GM12878 (cell line): ENCODE results near the gene L1TD1. TPM values are rescaled to one million over a fixed set of nuclear protein-coding genes. Genes with fewer than 3 reads are reported as not detected.

ENCODE experiments used
- ATAC-seq: fragments of 200-7000 bp; cut with Tn5 transposase; 3 replicates; pipeline ENCODE4 v1.9.1; 2020; ENCODE audit warnings: mild to moderate bottlenecking, moderate library complexity
- BruUV-seq: library from RNA; stranded (reverse); fragments of 400-500 nt; replicated peaks from 2 replicates; lab custom pipeline; 2021; lab: Mats Ljungman, UMichigan
- CTCF ChIA-PET: fragments of 300-600 bp; sonication (Branson Sonifier 250); formaldehyde crosslinking; extraction: SDS; loops from one replicate; lab custom pipeline; 2021; ENCODE audit warnings: inconsistent platforms; lab: Yijun Ruan, JAX
- POLR2A ChIA-PET: fragments of 350-600 bp; formaldehyde crosslinking; extraction: SDS; loops from one replicate; lab custom pipeline; 2021; ENCODE audit warnings: inconsistent platforms; lab: Charles Lee
- RAD21 ChIA-PET: fragments of 300-600 bp; sonication (Branson Sonifier 250); formaldehyde crosslinking; loops from one replicate; lab custom pipeline; 2023; ENCODE audit warnings: antibody characterized with exemption; ENCODE audit not compliant: unreplicated experiment; lab: Charles Lee
- SMC1A ChIA-PET: fragments of 300-600 bp; sonication (Branson Sonifier 250); formaldehyde crosslinking; loops from one replicate; lab custom pipeline; 2023; ENCODE audit not compliant: unreplicated experiment, uncharacterized antibody; lab: Charles Lee
- DNase-seq: peaks from one replicate; pipeline ENCODE4 v3.0.0-alpha.2; 2011; ENCODE audit warnings: low read depth, low spot score
- FAIRE-seq: peaks from 3 replicates; lab custom pipeline; 2011; peaks lifted over from hg19 to GRCh38; lab: Jason Lieb, UNC
- H2AFZ ChIP-seq: 2 replicates; pipeline ENCODE4 v1.6.0; 2011; ENCODE audit warnings: low read depth, low read length, control low read depth; ENCODE audit not compliant: control insufficient read depth
- H3K27ac ChIP-seq: 2 replicates; pipeline ENCODE4 v1.5.1; 2011; ENCODE audit warnings: control low read depth; ENCODE audit not compliant: control insufficient read depth, insufficient read depth
- H3K27me3 ChIP-seq, 2 experiments: replicated peaks in 1 of 2; 2 replicates each; pipeline versions ENCODE4 v1.6.0 to v1.6.1; 2011; ENCODE audit warnings: low read length in 1 of 2; ENCODE audit not compliant: control insufficient read depth in 2 of 2, insufficient read depth in 2 of 2
- H3K36me3 ChIP-seq, 2 experiments: 2 replicates each; pipeline ENCODE4 v1.5.1; 2011; ENCODE audit warnings: low read length in 1 of 2; ENCODE audit not compliant: control insufficient read depth in 2 of 2, insufficient read depth in 2 of 2
- H3K4me1 ChIP-seq: 2 replicates; pipeline ENCODE4 v1.6.1; 2011; ENCODE audit warnings: mild to moderate bottlenecking, low read length, moderate library complexity, mixed read lengths; ENCODE audit not compliant: control insufficient read depth, insufficient read depth
- H3K4me2 ChIP-seq: 2 replicates; pipeline ENCODE4 v1.6.0; 2011; ENCODE audit warnings: control low read depth; ENCODE audit not compliant: control insufficient read depth, insufficient read depth
- H3K4me3 ChIP-seq: fragments of 200-600 bp; sonication (generic); 2 replicates; pipeline ENCODE4 v1.5.1; 2016
- H3K79me2 ChIP-seq: 2 replicates; pipeline ENCODE4 v1.6.0; 2011; ENCODE audit warnings: low read length; ENCODE audit not compliant: control insufficient read depth, insufficient read depth
- H3K9ac ChIP-seq: 2 replicates; pipeline ENCODE4 v1.8.0; 2011; ENCODE audit warnings: low read length, control low read depth, mixed read lengths; ENCODE audit not compliant: control insufficient read depth, insufficient read depth
- H3K9me3 ChIP-seq: replicated peaks from 3 replicates; pipeline ENCODE4 v1.5.1; 2011; ENCODE audit warnings: mild to moderate bottlenecking, low read length; ENCODE audit not compliant: control insufficient read depth, insufficient read depth
- H4K20me1 ChIP-seq: 2 replicates; pipeline ENCODE4 v1.6.0; 2011; ENCODE audit not compliant: control insufficient read depth, insufficient read depth
- ATF3 ChIP-seq: IDR thresholded peaks from 2 replicates; pipeline ENCODE4 v1.6.1; 2011; ENCODE audit warnings: low read depth, mild to moderate bottlenecking, low read length, moderate library complexity, borderline replicate concordance; ENCODE audit errors: extremely low read depth
- GABPA ChIP-seq: IDR thresholded peaks from 2 replicates; pipeline ENCODE4 v1.6.1; 2014; ENCODE audit warnings: antibody characterized with exemption, low read depth, mild to moderate bottlenecking, inconsistent platforms
- KAT2A ChIP-seq: conservative IDR thresholded peaks from 2 replicates; pipeline ENCODE4 v1.6.1; 2011; ENCODE audit warnings: low read depth, low read length; ENCODE audit not compliant: control insufficient read depth
- NFXL1 ChIP-seq: fragments of 450-650 bp; IDR thresholded peaks from 2 replicates; pipeline ENCODE4 v1.6.1; 2017; ENCODE audit warnings: antibody characterized with exemption, mild to moderate bottlenecking, borderline replicate concordance
- PAX8 ChIP-seq: fragments of 450-650 bp; IDR thresholded peaks from 2 replicates; pipeline ENCODE4 v1.6.1; 2017; ENCODE audit warnings: mild to moderate bottlenecking, moderate library complexity
- SP1 ChIP-seq: IDR thresholded peaks from one replicate; pipeline ENCODE4 v1.6.1; 2011; ENCODE audit warnings: low read depth, low read length
- WRNIP1 ChIP-seq: IDR thresholded peaks from 2 replicates; pipeline ENCODE4 v1.6.1; 2011; ENCODE audit warnings: low read depth, low read length, improper control_type of control experiment, borderline replicate concordance
- WGBS: methylation state at CpG from one replicate; pipeline ENCODE4 v1.1.6; 2016; ENCODE audit warnings: low lambda C conversion rate; ENCODE audit not compliant: insufficient replicate concordance, insufficient coverage; ENCODE audit errors: missing lambda C conversion rate; 5-methylcytosine and 5-hydroxymethylcytosine counted together
- in situ Hi-C: fragments of 300-500 bp; cut with MboI; formaldehyde crosslinking; loops from 9 replicates; pipeline ENCODE4 v1.14.3; 2018; ENCODE audit warnings: mixed read lengths
- intact Hi-C: fragments of 100-400 bp; cut with micrococcal nuclease; formaldehyde crosslinking; loops from one replicate; pipeline ENCODE4 v1.14.2; 2022; ENCODE audit not compliant: unreplicated experiment
- polyA plus RNA-seq, 11 experiments: library from polyadenylated mRNA; depleted of rRNA in 4 of 11; unstranded in 6 of 11; stranded (reverse) in 5 of 11; fragments of >200 nt; fragmentation: Nextera tagmentation in 4 of 11; fragmentation: Illumina TruSeq in 1 of 11; extraction: Ambion mirVana in 4 of 11; extraction: Trizol in 1 of 11; gene quantifications; 1 replicate in 1 of 11; 2 replicates in 10 of 11; pipeline versions ENCODE4 v1.2.1 to v1.2.3, GENCODE V29; 2011 to 2016; ENCODE audit warnings: inconsistent platforms in 2 of 11, missing spikeins in 2 of 11, low read depth in 1 of 11
- total RNA-seq, 4 experiments: library from RNA; depleted of rRNA in 3 of 4; stranded (reverse); fragments of >200 nt in 3 of 4; fragmentation: Illumina TruSeq in 1 of 4; extraction: Trizol in 1 of 4; gene quantifications; 2 replicates each; pipeline versions ENCODE4 v1.2.1 to v1.2.3, GENCODE V29; 2013 to 2021
- TF ChIP-seq, protein P1 (sequence below): fragments of 450-650 bp; IDR thresholded peaks from 2 replicates; pipeline ENCODE4 v1.6.1; 2017; ENCODE audit warnings: mild to moderate bottlenecking, moderate library complexity

Gene L1TD1
- total and polyA plus RNA-seq, 10 of the 15 experiments (the other 5 are each of a cell fraction or from before 2014, with no cell fraction given) = 0.07 to 0.31 (median 0.21) TPM; not detected in 7

GRCh38 chr1:62208087-62208486 lies 13.4 kb downstream of the L1TD1 start:
- FAIRE-seq (no peak), ATAC-seq (no peak), DNase-seq (no peak)
- H3K36me3 ChIP-seq = no peaks in the 10 kb centered on the region
- no peak overlapping the region for H2AFZ ChIP-seq
- no TSS peak for BruUV-seq
- in situ Hi-C loops = no loop called here
- ChIA-PET RAD21 (no interaction called here), CTCF (no interaction called here), SMC1A (no interaction called here), POLR2A (no interaction called here)
- no peaks in the 10 kb centered on the region; the same call in 2 of the 3 replicates for H3K9me3 ChIP-seq
- H3K4me3 ChIP-seq = no peak overlapping the region
- H3K27me3 ChIP-seq = no peaks in the 10 kb centered on the region
- intact Hi-C loops = no loop called here
- no peaks in the 10 kb centered on the region for H3K4me1 ChIP-seq
- no peak overlapping the region for H3K9ac ChIP-seq
- H3K27ac ChIP-seq = no peak overlapping the region
- no peak for TF ChIP-seq PAX8
- no peak for TF ChIP-seq WRNIP1
- no peak for TF ChIP-seq SP1
- TF ChIP-seq, protein P1, sequence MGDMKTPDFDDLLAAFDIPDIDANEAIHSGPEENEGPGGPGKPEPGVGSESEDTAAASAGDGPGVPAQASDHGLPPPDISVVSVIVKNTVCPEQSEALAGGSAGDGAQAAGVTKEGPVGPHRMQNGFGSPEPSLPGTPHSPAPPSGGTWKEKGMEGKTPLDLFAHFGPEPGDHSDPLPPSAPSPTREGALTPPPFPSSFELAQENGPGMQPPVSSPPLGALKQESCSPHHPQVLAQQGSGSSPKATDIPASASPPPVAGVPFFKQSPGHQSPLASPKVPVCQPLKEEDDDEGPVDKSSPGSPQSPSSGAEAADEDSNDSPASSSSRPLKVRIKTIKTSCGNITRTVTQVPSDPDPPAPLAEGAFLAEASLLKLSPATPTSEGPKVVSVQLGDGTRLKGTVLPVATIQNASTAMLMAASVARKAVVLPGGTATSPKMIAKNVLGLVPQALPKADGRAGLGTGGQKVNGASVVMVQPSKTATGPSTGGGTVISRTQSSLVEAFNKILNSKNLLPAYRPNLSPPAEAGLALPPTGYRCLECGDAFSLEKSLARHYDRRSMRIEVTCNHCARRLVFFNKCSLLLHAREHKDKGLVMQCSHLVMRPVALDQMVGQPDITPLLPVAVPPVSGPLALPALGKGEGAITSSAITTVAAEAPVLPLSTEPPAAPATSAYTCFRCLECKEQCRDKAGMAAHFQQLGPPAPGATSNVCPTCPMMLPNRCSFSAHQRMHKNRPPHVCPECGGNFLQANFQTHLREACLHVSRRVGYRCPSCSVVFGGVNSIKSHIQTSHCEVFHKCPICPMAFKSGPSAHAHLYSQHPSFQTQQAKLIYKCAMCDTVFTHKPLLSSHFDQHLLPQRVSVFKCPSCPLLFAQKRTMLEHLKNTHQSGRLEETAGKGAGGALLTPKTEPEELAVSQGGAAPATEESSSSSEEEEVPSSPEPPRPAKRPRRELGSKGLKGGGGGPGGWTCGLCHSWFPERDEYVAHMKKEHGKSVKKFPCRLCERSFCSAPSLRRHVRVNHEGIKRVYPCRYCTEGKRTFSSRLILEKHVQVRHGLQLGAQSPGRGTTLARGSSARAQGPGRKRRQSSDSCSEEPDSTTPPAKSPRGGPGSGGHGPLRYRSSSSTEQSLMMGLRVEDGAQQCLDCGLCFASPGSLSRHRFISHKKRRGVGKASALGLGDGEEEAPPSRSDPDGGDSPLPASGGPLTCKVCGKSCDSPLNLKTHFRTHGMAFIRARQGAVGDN = no peak
- TF ChIP-seq GABPA = no peak
- no peak for TF ChIP-seq ATF3
- TF ChIP-seq KAT2A = no peak
- no peak for TF ChIP-seq NFXL1
- TF ChIP-seq, all 136 proteins: peak for 0
- Histone ChIP-seq H3K79me2 (no peaks in the 10 kb centered on the region), H4K20me1 (no peaks in the 10 kb centered on the region), H3K4me2 (no peak overlapping the region)
- WGBS = 51% methylated on average over 5 of the region's 5 CpGs
